Erythroblast (primary cell): ENCODE results near the gene MTO1.
A peak's percentile ranks its signal among the peaks of the same experiment; 100 is the strongest.
"Not testable (repeated sequence)": the region's sequence is repeated elsewhere in the genome, so short reads cannot be mapped to it uniquely, and the experiment has no call there.

ENCODE experiments used
- DNase-seq, 2 experiments: peaks; one replicate each; lab custom pipeline; 2025; lab: John Stamatoyannopoulos, UW
- GATA1 ChIP-seq: IDR thresholded peaks from 2 replicates; pipeline ENCODE4 v1.6.1; 2011; ENCODE audit warnings: low read depth, mild to moderate bottlenecking, control low read depth, low read length, moderate library complexity
- POLR2A ChIP-seq: IDR thresholded peaks from 2 replicates; pipeline ENCODE4 v1.6.1; 2011; ENCODE audit warnings: mild to moderate bottlenecking, low read length

The MTO1 gene

DNA sequence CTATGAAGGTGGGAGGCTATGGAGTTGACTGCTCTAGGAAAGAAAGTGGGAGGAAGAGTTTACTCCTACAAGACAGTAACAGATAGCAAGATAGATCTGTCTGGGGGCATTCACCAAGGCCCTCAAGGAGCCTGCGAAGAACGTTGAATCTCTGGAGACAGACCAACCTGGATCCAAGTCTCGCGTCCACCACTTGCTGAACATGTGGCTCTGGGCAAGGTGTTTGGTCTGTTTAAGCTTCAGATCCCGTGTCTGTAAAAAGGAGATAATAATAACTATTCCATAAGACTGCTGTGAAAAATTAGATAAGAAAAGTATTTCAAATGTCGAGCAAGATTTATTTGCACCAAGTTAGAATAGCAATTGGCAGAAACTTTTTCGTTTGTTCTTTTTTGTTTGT lies 67.4 kb downstream of the MTO1 start:
- TF ChIP-seq GATA1 (no peak), POLR2A (no peak)
- DNase-seq, result peak; percentile 62 to 90

DNA sequence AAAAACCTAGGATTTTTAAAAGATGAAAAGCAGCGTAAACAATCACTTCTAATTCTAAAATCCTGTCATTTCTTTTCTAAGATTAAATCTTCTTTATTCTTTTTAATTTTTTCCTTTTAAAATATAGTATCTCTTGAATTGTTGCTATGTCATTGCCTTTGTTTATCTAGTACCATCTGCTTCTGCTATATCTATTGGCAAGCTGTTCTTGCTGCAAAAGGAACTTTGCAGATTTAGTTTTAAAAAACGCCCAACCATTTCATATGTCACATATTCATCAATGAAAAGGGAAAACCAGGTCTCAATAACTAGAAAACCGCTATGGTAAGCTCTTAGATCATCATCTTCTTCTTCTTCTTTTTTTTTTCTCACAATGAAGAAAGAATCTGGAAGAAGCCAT lies 70.8 kb downstream of the MTO1 start:
- no peak for TF ChIP-seq POLR2A
- no peak for TF ChIP-seq GATA1

DNA sequence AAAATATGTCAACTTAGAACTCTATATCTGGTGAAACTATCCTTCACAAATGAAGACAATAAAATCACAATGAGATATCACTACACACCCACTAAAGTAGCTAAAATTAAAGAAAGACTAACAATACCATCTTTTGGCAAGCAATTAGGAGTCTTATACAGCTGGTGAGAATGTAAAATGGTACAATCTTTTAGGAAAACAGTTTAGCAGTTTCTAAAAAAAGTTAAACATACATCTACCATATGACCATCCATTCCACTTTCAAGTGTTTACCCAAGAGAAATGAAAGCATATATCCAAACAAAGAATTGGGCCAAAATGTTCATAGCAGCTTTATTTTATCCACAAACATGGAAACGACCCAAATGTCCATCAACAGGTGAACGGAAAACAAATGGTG lies 73.1 kb downstream of the MTO1 start:
- TF ChIP-seq GATA1, result no peak
- TF ChIP-seq POLR2A, result no peak
- DNase-seq, result no peak

More for the DNA sequence above, 70.8 kb downstream of the MTO1 start:
- peak in 1 of 2 experiments; percentile 28 for DNase-seq

DNA sequence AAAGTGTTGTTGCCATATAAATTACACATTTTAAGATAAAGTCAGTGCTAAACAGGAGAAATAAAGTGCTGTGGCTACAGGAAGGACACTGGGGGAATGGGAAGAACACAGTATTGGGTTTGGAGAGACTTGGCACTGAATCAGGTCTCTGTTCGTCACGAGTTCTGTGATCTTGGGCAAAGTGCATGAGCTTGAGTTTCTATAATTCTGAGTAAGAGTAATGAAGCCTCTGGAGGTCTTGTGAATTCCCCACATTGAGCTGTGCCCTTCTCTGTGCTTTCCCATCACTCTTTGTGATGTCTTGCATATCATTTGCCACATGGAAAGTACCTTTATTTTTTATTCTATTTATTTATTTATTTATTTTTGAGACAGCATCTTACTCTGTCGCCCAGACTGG lies 76.1 kb downstream of the MTO1 start:
- no peak for DNase-seq
- TF ChIP-seq GATA1, result no peak

DNA sequence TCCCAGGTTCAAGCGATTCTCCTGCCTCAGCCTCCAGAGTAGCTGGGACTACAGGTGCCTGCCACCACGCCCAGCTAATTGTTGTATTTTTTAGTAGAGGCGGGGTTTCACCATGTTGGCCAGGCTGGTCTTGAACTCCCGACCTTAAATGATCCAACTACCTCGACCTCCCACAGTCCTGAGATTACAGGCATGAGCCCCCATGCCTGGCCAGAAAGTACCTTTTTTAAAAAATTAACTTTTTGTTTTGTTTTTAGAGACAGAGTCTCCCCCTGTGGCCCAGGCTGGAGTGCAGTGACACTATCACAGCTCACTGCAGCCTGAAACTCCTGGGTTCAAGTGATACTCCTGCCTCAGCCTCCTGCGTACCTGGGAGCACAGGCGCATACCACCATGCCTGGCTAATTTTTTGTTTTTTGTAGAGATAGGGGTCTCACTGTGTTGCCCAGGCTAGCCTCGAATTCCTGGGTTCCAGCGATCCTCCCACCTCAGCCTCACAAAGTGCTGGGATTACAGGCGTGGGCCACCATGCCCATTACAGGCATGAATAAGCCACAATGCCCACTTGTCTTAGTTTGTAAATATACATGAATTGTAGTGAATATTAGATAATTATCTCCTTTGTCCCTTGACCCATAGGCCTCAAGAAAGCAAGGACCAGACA lies 76.7 kb downstream of the MTO1 start:
- TF ChIP-seq POLR2A (no peak), GATA1 (no peak)
- no peak for DNase-seq

DNA sequence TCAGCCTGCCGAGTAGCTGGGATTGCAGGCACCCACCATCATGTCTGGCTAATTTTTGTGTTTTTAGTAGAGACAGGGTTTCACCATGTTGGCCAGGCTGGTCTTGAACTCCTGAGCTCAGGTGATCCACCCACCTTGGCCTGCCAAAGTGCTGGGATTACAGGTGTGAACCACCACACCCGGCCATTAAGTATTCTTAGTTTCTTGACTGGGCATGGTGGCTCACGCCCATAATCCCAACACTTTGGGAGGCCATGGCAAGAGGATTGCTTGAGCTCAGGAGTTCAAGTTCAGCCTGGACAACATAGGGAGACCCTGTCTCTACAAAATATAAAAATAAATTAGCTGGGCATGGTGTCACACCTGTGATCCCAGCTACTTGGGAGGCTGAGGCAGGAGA lies 80.9 kb downstream of the MTO1 start:
- not testable (repeated sequence) for DNase-seq

DNA sequence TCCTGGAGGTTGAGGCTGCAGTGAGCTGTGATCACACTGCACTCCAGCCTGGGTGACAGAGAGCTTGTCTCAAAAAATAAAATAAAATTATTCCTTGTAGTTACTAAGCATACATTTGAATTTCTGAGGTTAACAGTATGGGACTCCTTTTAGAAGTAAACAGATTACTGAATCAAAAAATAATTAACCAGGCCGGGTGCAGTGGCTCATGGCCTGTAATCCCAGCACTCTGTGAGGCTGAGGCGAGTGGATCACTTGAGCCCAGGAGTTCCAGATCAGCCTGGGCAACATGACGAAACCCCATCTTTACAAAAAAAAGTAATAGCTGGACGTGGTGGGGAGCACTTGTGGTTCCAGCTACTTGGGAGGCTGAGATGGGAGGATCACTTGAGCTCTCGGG lies 81.4 kb downstream of the MTO1 start:
- DNase-seq, result no peak
- TF ChIP-seq GATA1, result no peak
- TF ChIP-seq POLR2A, result no peak

DNA sequence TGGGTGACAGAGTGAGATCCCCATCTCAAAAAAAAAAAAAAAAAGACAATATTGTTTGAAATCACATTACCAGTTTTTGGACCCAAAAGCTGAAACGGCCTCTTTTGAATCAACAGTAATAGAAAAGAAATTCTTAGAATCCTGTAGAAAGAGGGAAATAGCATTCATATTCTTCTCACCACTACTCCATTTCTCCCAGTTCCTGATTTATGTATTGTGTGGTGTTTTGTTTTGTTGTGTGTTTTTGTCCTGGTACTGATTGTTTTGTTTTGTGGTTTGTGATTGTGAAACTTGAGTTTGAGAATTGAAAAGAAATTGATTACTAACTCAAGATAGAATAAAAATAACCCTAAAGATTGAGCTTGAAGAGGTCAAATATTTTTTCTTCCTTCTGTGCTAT lies 85.5 kb downstream of the MTO1 start:
- no peak for DNase-seq
- TF ChIP-seq GATA1 (no peak), POLR2A (no peak)

DNA sequence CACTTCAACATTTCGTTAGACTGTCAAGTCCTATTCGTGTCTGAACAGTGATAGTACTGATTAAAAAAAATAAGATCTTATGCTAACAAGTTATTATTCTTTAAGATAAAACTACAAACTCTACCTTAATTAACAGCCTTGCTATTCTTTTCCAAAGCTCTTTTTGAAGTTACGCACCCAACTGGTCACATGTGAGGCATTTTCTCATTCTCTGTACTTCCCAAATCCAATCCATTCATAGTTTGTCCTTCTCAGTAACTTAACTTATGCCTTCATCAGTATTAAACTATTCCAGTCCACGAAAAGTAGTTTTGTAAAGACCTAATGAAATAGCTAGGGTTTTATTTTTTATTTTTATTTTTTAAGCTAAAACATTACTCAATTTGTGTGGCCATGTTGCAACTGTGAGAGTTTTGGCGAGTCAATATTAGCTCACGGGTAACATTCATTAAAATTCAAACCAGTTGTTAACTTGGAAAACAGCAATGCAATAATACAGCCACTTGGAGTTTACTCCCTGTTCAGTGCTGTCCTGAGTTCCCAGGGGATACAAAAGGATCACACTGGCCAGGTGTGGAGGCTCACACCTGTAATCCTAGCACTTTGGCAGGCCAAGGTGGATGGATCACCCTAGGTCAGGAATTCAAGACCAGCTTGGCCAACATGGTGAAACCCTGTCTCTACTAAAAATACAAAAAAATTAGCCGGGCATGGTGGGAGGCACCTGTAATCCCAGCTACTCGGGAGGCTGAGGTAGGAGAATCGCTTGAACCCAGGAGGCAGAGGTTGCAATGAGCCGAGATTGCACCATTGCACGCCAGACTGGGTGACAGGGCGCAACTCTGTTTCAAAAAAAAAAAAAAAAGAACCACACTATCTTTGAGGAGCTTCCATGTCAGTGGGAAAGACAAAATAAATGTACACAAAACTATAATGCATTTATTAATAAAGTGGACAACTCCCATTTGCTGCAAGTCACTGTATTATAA lies 87.2 kb downstream of the MTO1 start:
- DNase-seq, result no peak
- TF ChIP-seq GATA1 (no peak), POLR2A (no peak)

DNA sequence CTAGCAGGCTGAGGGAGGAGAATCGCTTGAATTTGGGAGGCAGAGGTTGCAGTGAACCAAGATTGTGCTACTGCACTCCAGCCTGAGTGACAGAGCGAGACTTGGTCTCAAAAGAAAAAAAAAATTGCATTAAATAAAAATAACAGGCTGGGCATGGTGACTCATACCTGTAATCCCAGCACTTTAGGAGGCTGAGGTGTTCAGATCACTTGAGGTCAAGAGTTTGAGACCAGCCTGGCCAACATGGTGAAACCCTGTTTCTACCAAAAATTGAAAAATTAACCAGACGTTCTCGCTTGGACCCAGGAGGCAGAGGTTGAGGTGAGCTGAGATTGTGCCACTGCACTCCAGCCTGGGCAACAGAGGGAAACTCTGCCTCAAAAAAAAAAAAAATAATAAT lies 89.6 kb downstream of the MTO1 start:
- not testable (repeated sequence) for DNase-seq

DNA sequence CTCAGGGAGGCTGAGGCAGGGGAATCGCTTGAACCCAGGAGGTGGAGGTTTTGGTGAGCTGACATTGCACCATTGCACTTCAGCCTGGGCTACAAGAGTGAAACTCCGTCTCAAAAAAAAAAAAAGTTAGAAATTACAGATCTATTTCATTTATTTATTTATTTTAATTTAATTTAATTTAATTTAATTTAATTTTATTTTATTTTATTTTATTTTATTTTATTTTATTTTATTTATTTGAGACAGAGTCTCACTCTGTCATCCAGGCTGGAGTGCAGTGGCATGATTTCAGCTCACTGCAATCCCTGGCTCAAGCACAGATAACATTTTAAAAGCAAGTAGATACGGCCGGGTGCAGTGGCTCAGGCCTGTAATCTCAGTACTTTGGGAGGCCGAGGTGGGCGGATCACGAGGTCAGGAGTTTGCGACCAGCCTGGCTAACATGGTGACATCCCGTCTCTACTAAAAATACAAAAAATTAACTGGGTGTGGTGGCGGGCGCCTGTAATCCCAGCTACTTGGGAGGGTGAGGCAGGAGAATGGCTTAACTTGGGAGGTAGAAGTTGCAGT lies 93.9 kb downstream of the MTO1 start:
- DNase-seq, result not testable (repeated sequence)

DNA sequence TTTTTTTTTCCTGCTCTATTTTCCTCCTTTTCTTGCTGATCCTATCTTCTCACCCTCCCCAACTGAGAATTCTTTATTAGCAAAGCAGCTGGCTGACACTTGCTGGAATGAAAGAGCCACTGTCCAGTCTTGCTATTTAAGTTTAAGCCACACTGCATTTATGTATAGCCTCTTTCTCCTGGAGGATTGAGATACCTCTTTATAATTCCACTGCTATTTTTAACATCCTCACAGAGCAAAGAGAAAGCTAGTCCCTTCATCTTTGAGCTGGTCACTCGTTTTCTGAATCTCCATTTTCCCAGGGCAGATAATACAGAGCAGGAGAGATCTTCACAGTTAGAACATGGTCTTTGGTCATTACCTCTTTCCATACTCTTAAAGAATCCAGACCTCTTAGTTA lies 95.3 kb downstream of the MTO1 start:
- TF ChIP-seq POLR2A (no peak), GATA1 (no peak)

More for the DNA sequence above, 95.3 kb downstream of the MTO1 start:
- no peak for DNase-seq
